B cell (primary cell): Measurements from ENCODE around the gene TSTD1. TPM values are rescaled to one million over a fixed set of nuclear protein-coding genes. Genes with fewer than 3 reads are reported as not detected.

Source experiments
- ATAC-seq: fragments of 200-7000 bp; cut with Tn5 transposase; one replicate; pipeline ENCODE4 v1.10.0; 2021; ENCODE audit warnings: low read depth, mild to moderate bottlenecking, moderate number of reproducible peaks, moderate library complexity
- CTCF ChIA-PET: fragments of 350-600 bp; sonication (Branson Sonifier 250); formaldehyde crosslinking; loops from one replicate; lab custom pipeline; 2021; ENCODE audit warnings: antibody characterized with exemption, inconsistent platforms; lab: Charles Lee
- POLR2A ChIA-PET: fragments of 350-600 bp; sonication (Branson Sonifier 250); formaldehyde crosslinking; loops from one replicate; lab custom pipeline; 2021; ENCODE audit warnings: antibody characterized with exemption; lab: Charles Lee
- DNase-seq: peaks from one replicate; pipeline ENCODE4 v3.0.0; 2013
- H2AFZ ChIP-seq: 2 replicates; pipeline ENCODE4 v1.6.1; 2012; ENCODE audit warnings: mild to moderate bottlenecking, low read depth, low read length; ENCODE audit not compliant: insufficient read depth, poor library complexity, severe bottlenecking
- H3K27ac ChIP-seq, 2 donors: 1 replicate in 1 of 2; 2 replicates in 1 of 2; pipeline ENCODE4 v1.5.1; 2012 to 2013; ENCODE audit warnings: low read length in 2 of 2, mild to moderate bottlenecking in 2 of 2, moderate library complexity in 1 of 2
- H3K27me3 ChIP-seq, 4 experiments: fragments of 200-600 bp in 1 of 4; sonication (generic) in 1 of 4; replicated peaks in 1 of 4; 1 replicate in 2 of 4; 2 replicates in 2 of 4; pipeline versions ENCODE4 v1.6.1 to v1.7.0; 2013 to 2016; ENCODE audit warnings: low read length in 3 of 4, mild to moderate bottlenecking in 2 of 4, mixed read lengths in 1 of 4, moderate library complexity in 1 of 4; ENCODE audit not compliant: insufficient read depth in 4 of 4, control insufficient read depth in 3 of 4; ENCODE audit errors: control extremely low read depth in 1 of 4
- H3K36me3 ChIP-seq, 2 experiments: replicated peaks in 1 of 2; 1 replicate in 1 of 2; 2 replicates in 1 of 2; pipeline versions ENCODE4 v1.6.1 to v1.7.1; 2013; ENCODE audit warnings: low read length in 1 of 2; ENCODE audit not compliant: insufficient read depth in 2 of 2, control insufficient read depth in 1 of 2; ENCODE audit errors: control extremely low read depth in 1 of 2, extremely low read depth in 1 of 2
- H3K4me1 ChIP-seq, 2 donors: fragments of 200-600 bp in 1 of 2; sonication (generic) in 1 of 2; 1 replicate in 1 of 2; 2 replicates in 1 of 2; pipeline versions ENCODE4 v1.5.1 to v1.6.1; 2013 to 2017; ENCODE audit warnings: low read length in 2 of 2; ENCODE audit not compliant: control insufficient read depth in 2 of 2, insufficient read depth in 2 of 2
- H3K4me2 ChIP-seq: replicated peaks from 2 replicates; pipeline ENCODE3; 2012; ENCODE audit warnings: mild to moderate bottlenecking, low read depth, low read length; ENCODE audit not compliant: poor library complexity, severe bottlenecking
- H3K4me3 ChIP-seq, 5 experiments: fragments of 200-600 bp in 1 of 5; sonication (generic) in 1 of 5; 1 replicate in 3 of 5; 2 replicates in 2 of 5; pipeline versions ENCODE4 v1.5.1 to v1.7.0; 2011 to 2016; ENCODE audit warnings: low read length in 4 of 5, mild to moderate bottlenecking in 4 of 5, low read depth in 2 of 5, control low read depth in 1 of 5, moderate library complexity in 1 of 5; ENCODE audit not compliant: insufficient read depth in 1 of 5; ENCODE audit errors: control extremely low read depth in 1 of 5, extremely low read depth in 1 of 5
- H3K79me2 ChIP-seq: fragments of 200-600 bp; sonication (generic); one replicate; pipeline ENCODE4 v1.6.0; 2016; ENCODE audit warnings: low read length; ENCODE audit not compliant: control insufficient read depth, insufficient read depth
- H3K9ac ChIP-seq: fragments of 200-600 bp; sonication (generic); 2 replicates; pipeline ENCODE4 v1.6.1; 2017; ENCODE audit warnings: mild to moderate bottlenecking, low read length, moderate library complexity
- H3K9me3 ChIP-seq, 3 donors: one replicate each; pipeline versions ENCODE4 v1.6.1 to v1.7.1; 2013; ENCODE audit warnings: low read length in 2 of 3; ENCODE audit not compliant: control insufficient read depth in 2 of 3, insufficient read depth in 1 of 3; ENCODE audit errors: control extremely low read depth in 1 of 3
- H4K20me1 ChIP-seq: 2 replicates; pipeline ENCODE4 v1.6.0; 2012; ENCODE audit warnings: mild to moderate bottlenecking, low read length; ENCODE audit not compliant: insufficient read depth, control insufficient read depth, poor library complexity, severe bottlenecking
- H3K27ac Mint-ChIP-seq: one replicate; pipeline ENCODE4 v1.8.0; 2021; ENCODE audit warnings: mixed read lengths
- H3K27me3 Mint-ChIP-seq: one replicate; pipeline ENCODE4 v1.8.0; 2021; ENCODE audit warnings: mixed read lengths
- H3K4me1 Mint-ChIP-seq: one replicate; pipeline ENCODE4 v1.8.0; 2021; ENCODE audit warnings: mixed read lengths
- H3K4me3 Mint-ChIP-seq: one replicate; pipeline ENCODE4 v1.8.0; 2021; ENCODE audit warnings: mixed read lengths
- H3K9me3 Mint-ChIP-seq: one replicate; pipeline ENCODE4 v1.8.0; 2022; ENCODE audit warnings: mixed read lengths; ENCODE audit not compliant: insufficient read depth
- CTCF ChIP-seq: fragments of 200-600 bp; IDR thresholded peaks from one replicate; pipeline ENCODE4 v1.8.0; 2022; ENCODE audit warnings: antibody characterized with exemption, mild to moderate bottlenecking
- EZH2 ChIP-seq: IDR thresholded peaks from 2 replicates; pipeline ENCODE4 v1.6.1; 2012; ENCODE audit warnings: borderline replicate concordance, low read depth, mild to moderate bottlenecking, moderate library complexity, low read length; ENCODE audit not compliant: insufficient read depth, poor library complexity, severe bottlenecking
- intact Hi-C: fragments of 100-400 bp; cut with micrococcal nuclease; formaldehyde crosslinking; loops from one replicate; pipeline ENCODE4 v1.10.0; 2022
- polyA plus RNA-seq: library from polyadenylated mRNA; depleted of rRNA; stranded (reverse); fragments of >200 nt; gene quantifications from 2 replicates; pipeline ENCODE4 v1.2.3, GENCODE V29; 2012
- total RNA-seq, 2 donors: library from RNA; stranded (reverse); fragments of 120-200 nt in 1 of 2; gene quantifications; 1 replicate in 1 of 2; 2 replicates in 1 of 2; pipeline versions ENCODE4 v1.2.3 to v1.2.4, GENCODE V29; 2013 to 2022

The TSTD1 gene
- total and polyA plus RNA-seq, 2 donors (not counting 1 experiment from before 2014, with no cell fraction given), result 85.6 to 242 TPM

GRCh38 chr1:161044535-161044907 is 5.8 kb upstream of the TSTD1 start:
- peak overlapping the region; percentile 67 to 100 (median 95) for H3K4me3 ChIP-seq
- peak; percentile 5 for ATAC-seq

More at GRCh38 chr1:161044535-161044907, 5.8 kb upstream of the TSTD1 start:
- peak overlapping the region; percentile 99 for H3K4me3 Mint-ChIP-seq
- Histone ChIP-seq H3K4me1 (peaks cover 48 to 75% of the 10 kb centered on the region in 2 donors), H3K4me2 (peak overlapping the region; percentile 92), H3K79me2 (peaks cover 53% of the 10 kb centered on the region), H3K9ac (peak overlapping the region; percentile 95), H2AFZ (peak overlapping the region; percentile 19), H3K36me3 (peaks cover 3 to 63% of the 10 kb centered on the region in 2 experiments), H3K27ac (peak overlapping the region; percentile 99), H3K9me3 (no peaks in the 10 kb centered on the region), H3K27me3 (no peaks in the 10 kb centered on the region), H4K20me1 (peaks cover 7% of the 10 kb centered on the region)
- intact Hi-C loops, result loop anchor here (2.0 to 10.0 kb wide), 4 partner anchors 50 to 1120 kb away; partner anchors contain the start of genes COPA, NCSTN, NIT1 and PFDN2
- POLR2A ChIA-PET, result interaction anchor here (0.7 to 5.1 kb wide), 9 partner anchors 18 to 305 kb away, joined by 3 to 108 read pairs (median 11); partner anchors contain the start of genes ARHGAP30, F11R and SLAMF7
- DNase-seq, result no peak
- no peaks in the 10 kb centered on the region for H3K27me3 Mint-ChIP-seq
- peak overlapping the region; percentile 100 for H3K27ac Mint-ChIP-seq
- CTCF ChIA-PET, result interaction anchor here (1.0 to 10.4 kb wide), 8 partner anchors 9 to 54 kb away, joined by 3 to 127 read pairs (median 16); partner anchors contain the start of genes ARHGAP30, F11R and KLHDC9
- peaks cover 76% of the 10 kb centered on the region for H3K4me1 Mint-ChIP-seq
- TF ChIP-seq CTCF (no peak), EZH2 (no peak)
- no peaks in the 10 kb centered on the region for H3K9me3 Mint-ChIP-seq
